Measurements from ENCODE around the gene RRAS. TPM values are rescaled to one million over a fixed set of nuclear protein-coding genes. Genes with fewer than 3 reads are reported as not detected.

Gene RRAS
- 14.7 TPM for total RNA-seq

GRCh38 chr19:49640113-49640898, at the start of gene RRAS:
Gene RRAS, minus strand, starts transcription at chr19:49640143. Its CDS starts 45 bp downstream, at chr19:49640098.

GRCh38 chr19:49689133-49690078, 49.5 kb upstream of the RRAS start, which contains the start of gene ADM5:
Gene ADM5, plus strand, starts transcription at chr19:49689594. Its CDS starts 244 bp downstream, at chr19:49689838.

GRCh38 chr19:49677231-49677900, 37.4 kb upstream of the RRAS start, which contains the start of gene PRMT1:
Gene PRMT1, plus strand, starts transcription at chr19:49677271. Its CDS starts 10 bp downstream, at chr19:49677281.

GRCh38 chr19:49665351-49666119, 25.6 kb upstream of the RRAS start, which contains the start of the genes BCL2L12 and IRF3:
Gene BCL2L12, plus strand, starts transcription at chr19:49665933. Its CDS starts 760 bp downstream, at chr19:49666693.
Gene IRF3, minus strand, starts transcription at chr19:49665857. Its CDS starts 1,019 bp downstream, at chr19:49664838.

GRCh38 chr19:49641688-49642491, 1.9 kb upstream of the RRAS start, which contains the start of gene SCAF1:
Gene SCAF1, plus strand, starts transcription at chr19:49642209. Its CDS starts 2,818 bp downstream, at chr19:49645027.

GRCh38 chr19:49590971-49591730, 48.8 kb downstream of the RRAS start, which contains the start of gene PRR12:
Gene PRR12, plus strand, starts transcription at chr19:49591182. Its CDS starts 473 bp downstream, at chr19:49591655.

Small RNAs within 50 kb of the gene (small RNA-seq; reads per million reads assigned to genes)
- gene MIR5088 (ENCODE audit: low replicate concordance): not detected

Other genes starting within 250 kb of the RRAS start
- gene PTH2, start 216.7 kb downstream of the RRAS start, total RNA-seq: not detected
- gene GFY, start 214.8 kb downstream of the RRAS start, total RNA-seq: not detected
- gene SLC17A7, start 198.6 kb downstream of the RRAS start, total RNA-seq: 2.8 TPM
- gene PIH1D1, start 188.3 kb downstream of the RRAS start, total RNA-seq: 76.4 TPM
- gene ALDH16A1, start 186.9 kb downstream of the RRAS start, total RNA-seq: 43.6 TPM
- gene FLT3LG, start 165.9 kb downstream of the RRAS start, total RNA-seq: 3.1 TPM
- gene RPL13A, start 152.5 kb downstream of the RRAS start, total RNA-seq: 2,667 TPM
- 2,754 TPM for gene RPS11, start 143.7 kb downstream of the RRAS start, total RNA-seq
- gene FCGRT, start 127.5 kb downstream of the RRAS start, total RNA-seq: 205 TPM
- 33.7 TPM for gene RCN3, start 112.1 kb downstream of the RRAS start, total RNA-seq
- gene NOSIP, start 59.6 kb downstream of the RRAS start, total RNA-seq: 81.5 TPM
- 5.0 TPM for gene PRRG2, start 58.8 kb downstream of the RRAS start, total RNA-seq
- gene PRR12, start 49.0 kb downstream of the RRAS start, total RNA-seq: 17.0 TPM
- 30.1 TPM for gene SCAF1, start 2.1 kb upstream of the RRAS start, total RNA-seq
- 52.4 TPM for gene IRF3, start 25.7 kb upstream of the RRAS start, total RNA-seq
- gene BCL2L12, start 25.8 kb upstream of the RRAS start, total RNA-seq: 13.0 TPM
- gene PRMT1, start 37.1 kb upstream of the RRAS start, total RNA-seq: 246 TPM
- 0.76 TPM for gene ADM5, start 49.5 kb upstream of the RRAS start, total RNA-seq
- gene CPT1C, start 51.0 kb upstream of the RRAS start, total RNA-seq: 10.9 TPM
- 0.18 TPM for gene TSKS, start 123.2 kb upstream of the RRAS start, total RNA-seq
- 93.1 TPM for gene AP2A1, start 126.9 kb upstream of the RRAS start, total RNA-seq
- gene FUZ, start 173.1 kb upstream of the RRAS start, total RNA-seq: 29.6 TPM
- 47.2 TPM for gene MED25, start 178.1 kb upstream of the RRAS start, total RNA-seq
- 167 TPM for gene PTOV1, start 211.0 kb upstream of the RRAS start, total RNA-seq
- 65.4 TPM for gene PNKP, start 227.4 kb upstream of the RRAS start, total RNA-seq
- 12.1 TPM for gene AKT1S1, start 237.2 kb upstream of the RRAS start, total RNA-seq
- 26.9 TPM for gene TBC1D17, start 237.6 kb upstream of the RRAS start, total RNA-seq

Measured in metanephros (tissue), 2 donors.